HL-60 (cell line): ENCODE data around the gene BGN.

Experiments
- GABPA ChIP-seq: IDR thresholded peaks from 2 replicates; pipeline ENCODE4 v1.6.1; 2012; ENCODE audit warnings: low read depth
- POLR2AphosphoS5 ChIP-seq: IDR thresholded peaks from 2 replicates; pipeline ENCODE4 v1.6.1; 2012; ENCODE audit warnings: low read depth
- TF ChIP-seq, protein P1 (sequence below): IDR thresholded peaks from one replicate; pipeline ENCODE4 v1.5.1; 2011; ENCODE audit warnings: low read length, control low read depth, inconsistent platforms; ENCODE audit not compliant: insufficient read depth
- TF ChIP-seq, protein P2 (sequence below): IDR thresholded peaks from 2 replicates; pipeline ENCODE4 v1.6.1; 2012; ENCODE audit warnings: low read depth; ENCODE audit not compliant: insufficient replicate concordance

DNA sequence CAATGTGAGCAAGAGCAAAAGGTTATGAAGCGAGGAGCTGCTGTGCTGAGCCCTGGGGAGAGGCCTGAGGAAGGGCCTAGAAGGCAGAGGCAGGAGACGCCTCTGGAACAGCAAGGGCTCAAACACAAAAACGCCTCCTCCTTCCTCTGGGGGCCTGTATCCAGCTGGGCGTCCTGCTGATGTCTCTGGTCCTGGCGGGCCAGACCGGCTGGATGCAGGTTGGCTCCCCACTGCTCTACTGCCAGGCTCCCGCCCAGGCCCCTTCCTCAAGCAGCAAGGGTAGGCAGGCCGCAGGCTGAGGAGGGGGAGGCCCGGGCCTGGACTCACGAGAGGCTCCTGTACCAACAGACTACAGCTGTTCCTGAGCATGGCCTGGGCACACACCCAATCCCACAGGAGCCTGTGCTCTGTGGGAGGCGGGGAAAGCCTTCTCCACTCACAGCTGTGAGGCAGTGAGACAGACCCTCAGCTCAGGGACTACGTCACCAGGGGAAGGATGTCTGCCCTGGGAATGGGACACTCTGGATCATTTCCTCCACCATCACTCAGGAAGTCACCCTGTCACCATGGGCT lies 26.7 kb upstream of the BGN start:
- TF ChIP-seq GABPA (no peak), POLR2AphosphoS5 (no peak)
- TF ChIP-seq, protein P1, sequence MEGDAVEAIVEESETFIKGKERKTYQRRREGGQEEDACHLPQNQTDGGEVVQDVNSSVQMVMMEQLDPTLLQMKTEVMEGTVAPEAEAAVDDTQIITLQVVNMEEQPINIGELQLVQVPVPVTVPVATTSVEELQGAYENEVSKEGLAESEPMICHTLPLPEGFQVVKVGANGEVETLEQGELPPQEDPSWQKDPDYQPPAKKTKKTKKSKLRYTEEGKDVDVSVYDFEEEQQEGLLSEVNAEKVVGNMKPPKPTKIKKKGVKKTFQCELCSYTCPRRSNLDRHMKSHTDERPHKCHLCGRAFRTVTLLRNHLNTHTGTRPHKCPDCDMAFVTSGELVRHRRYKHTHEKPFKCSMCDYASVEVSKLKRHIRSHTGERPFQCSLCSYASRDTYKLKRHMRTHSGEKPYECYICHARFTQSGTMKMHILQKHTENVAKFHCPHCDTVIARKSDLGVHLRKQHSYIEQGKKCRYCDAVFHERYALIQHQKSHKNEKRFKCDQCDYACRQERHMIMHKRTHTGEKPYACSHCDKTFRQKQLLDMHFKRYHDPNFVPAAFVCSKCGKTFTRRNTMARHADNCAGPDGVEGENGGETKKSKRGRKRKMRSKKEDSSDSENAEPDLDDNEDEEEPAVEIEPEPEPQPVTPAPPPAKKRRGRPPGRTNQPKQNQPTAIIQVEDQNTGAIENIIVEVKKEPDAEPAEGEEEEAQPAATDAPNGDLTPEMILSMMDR = no peak
- TF ChIP-seq, protein P2, sequence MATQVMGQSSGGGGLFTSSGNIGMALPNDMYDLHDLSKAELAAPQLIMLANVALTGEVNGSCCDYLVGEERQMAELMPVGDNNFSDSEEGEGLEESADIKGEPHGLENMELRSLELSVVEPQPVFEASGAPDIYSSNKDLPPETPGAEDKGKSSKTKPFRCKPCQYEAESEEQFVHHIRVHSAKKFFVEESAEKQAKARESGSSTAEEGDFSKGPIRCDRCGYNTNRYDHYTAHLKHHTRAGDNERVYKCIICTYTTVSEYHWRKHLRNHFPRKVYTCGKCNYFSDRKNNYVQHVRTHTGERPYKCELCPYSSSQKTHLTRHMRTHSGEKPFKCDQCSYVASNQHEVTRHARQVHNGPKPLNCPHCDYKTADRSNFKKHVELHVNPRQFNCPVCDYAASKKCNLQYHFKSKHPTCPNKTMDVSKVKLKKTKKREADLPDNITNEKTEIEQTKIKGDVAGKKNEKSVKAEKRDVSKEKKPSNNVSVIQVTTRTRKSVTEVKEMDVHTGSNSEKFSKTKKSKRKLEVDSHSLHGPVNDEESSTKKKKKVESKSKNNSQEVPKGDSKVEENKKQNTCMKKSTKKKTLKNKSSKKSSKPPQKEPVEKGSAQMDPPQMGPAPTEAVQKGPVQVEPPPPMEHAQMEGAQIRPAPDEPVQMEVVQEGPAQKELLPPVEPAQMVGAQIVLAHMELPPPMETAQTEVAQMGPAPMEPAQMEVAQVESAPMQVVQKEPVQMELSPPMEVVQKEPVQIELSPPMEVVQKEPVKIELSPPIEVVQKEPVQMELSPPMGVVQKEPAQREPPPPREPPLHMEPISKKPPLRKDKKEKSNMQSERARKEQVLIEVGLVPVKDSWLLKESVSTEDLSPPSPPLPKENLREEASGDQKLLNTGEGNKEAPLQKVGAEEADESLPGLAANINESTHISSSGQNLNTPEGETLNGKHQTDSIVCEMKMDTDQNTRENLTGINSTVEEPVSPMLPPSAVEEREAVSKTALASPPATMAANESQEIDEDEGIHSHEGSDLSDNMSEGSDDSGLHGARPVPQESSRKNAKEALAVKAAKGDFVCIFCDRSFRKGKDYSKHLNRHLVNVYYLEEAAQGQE = no peak
